Endothelial cell (in vitro differentiated cells): Measurements from ENCODE around the gene LAMTOR2. TPM values are rescaled to one million over a fixed set of nuclear protein-coding genes. Genes with fewer than 3 reads are reported as not detected.

Experiments
- DNase-seq: peaks from one replicate; pipeline ENCODE4 v3.0.0; 2021; ENCODE audit warnings: low spot score
- H3K27ac Mint-ChIP-seq: one replicate; pipeline ENCODE4 v1.8.0; 2021; ENCODE audit warnings: mixed read lengths, inconsistent platforms; ENCODE audit not compliant: unreplicated experiment
- H3K27me3 Mint-ChIP-seq: one replicate; pipeline ENCODE4 v1.8.0; 2021; ENCODE audit warnings: mild to moderate bottlenecking, moderate library complexity, mixed read lengths, inconsistent platforms; ENCODE audit not compliant: unreplicated experiment
- H3K36me3 Mint-ChIP-seq: one replicate; pipeline ENCODE4 v1.8.0; 2021; ENCODE audit warnings: mild to moderate bottlenecking, low read depth, mixed read lengths, inconsistent platforms; ENCODE audit not compliant: unreplicated experiment
- H3K4me1 Mint-ChIP-seq: one replicate; pipeline ENCODE4 v1.8.0; 2021; ENCODE audit warnings: mild to moderate bottlenecking, mixed read lengths, inconsistent platforms; ENCODE audit not compliant: unreplicated experiment
- H3K4me3 Mint-ChIP-seq: one replicate; pipeline ENCODE4 v1.8.0; 2021; ENCODE audit warnings: mild to moderate bottlenecking, mixed read lengths, inconsistent platforms; ENCODE audit not compliant: unreplicated experiment
- H3K9me3 Mint-ChIP-seq: one replicate; pipeline ENCODE4 v1.8.0; 2021; ENCODE audit warnings: mixed read lengths, inconsistent platforms; ENCODE audit not compliant: unreplicated experiment
- long read RNA-seq: library from polyadenylated mRNA; unstranded; transcript quantifications from one replicate; pipeline ENCODE4 v2.0.0, GENCODE V29; 2020; ENCODE audit not compliant: unreplicated experiment
- total RNA-seq: library from RNA; stranded (reverse); fragmentation: NEBNext Ultra II Directional; extraction: Animal tissue kit (Norgen Biotek cat#: 25700); gene quantifications from one replicate; pipeline ENCODE4 v1.2.1, GENCODE V29; 2021; ENCODE audit not compliant: unreplicated experiment
- TF ChIP-seq, protein P1 (sequence below): fragments of 200-600 bp; sonication (generic); IDR thresholded peaks from one replicate; pipeline ENCODE4 v1.5.0; 2021; ENCODE audit warnings: antibody characterized with exemption; ENCODE audit not compliant: unreplicated experiment

The LAMTOR2 gene
- 82.4 TPM for total RNA-seq
- long read RNA-seq, transcript LAMTOR2-203 (4 exons, 655 nt): major isoform, 71 of 74 reads
- long read RNA-seq, partial matches to known transcripts: 0 of 74 reads
- long read RNA-seq, other reads (novel, unspliced or antisense): 1 of 74 reads

- Mint-ChIP-seq H3K4me3 (peak within 1 kb of the TSS; percentile 98), H3K9me3 (no peaks in the 10 kb centered on the region), H3K4me1 (peaks cover 31% of the 10 kb centered on the region), H3K27me3 (peaks cover 16% of the 10 kb centered on the region), H3K27ac (peak within 1 kb of the TSS; percentile 95), H3K36me3 (peaks cover 19% of the 10 kb centered on the region)
- TF ChIP-seq, protein P1, sequence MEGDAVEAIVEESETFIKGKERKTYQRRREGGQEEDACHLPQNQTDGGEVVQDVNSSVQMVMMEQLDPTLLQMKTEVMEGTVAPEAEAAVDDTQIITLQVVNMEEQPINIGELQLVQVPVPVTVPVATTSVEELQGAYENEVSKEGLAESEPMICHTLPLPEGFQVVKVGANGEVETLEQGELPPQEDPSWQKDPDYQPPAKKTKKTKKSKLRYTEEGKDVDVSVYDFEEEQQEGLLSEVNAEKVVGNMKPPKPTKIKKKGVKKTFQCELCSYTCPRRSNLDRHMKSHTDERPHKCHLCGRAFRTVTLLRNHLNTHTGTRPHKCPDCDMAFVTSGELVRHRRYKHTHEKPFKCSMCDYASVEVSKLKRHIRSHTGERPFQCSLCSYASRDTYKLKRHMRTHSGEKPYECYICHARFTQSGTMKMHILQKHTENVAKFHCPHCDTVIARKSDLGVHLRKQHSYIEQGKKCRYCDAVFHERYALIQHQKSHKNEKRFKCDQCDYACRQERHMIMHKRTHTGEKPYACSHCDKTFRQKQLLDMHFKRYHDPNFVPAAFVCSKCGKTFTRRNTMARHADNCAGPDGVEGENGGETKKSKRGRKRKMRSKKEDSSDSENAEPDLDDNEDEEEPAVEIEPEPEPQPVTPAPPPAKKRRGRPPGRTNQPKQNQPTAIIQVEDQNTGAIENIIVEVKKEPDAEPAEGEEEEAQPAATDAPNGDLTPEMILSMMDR: no peak
- peak; percentile 98 for DNase-seq
These were observed at the start of gene LAMTOR2 for GRCh38 chr1:156054500-156055280. Gene LAMTOR2, plus strand, starts transcription at chr1:156054782. Its CDS starts 108 bp downstream, at chr1:156054890.

- Mint-ChIP-seq H3K4me1 (peaks cover 26% of the 10 kb centered on the region), H3K36me3 (peaks cover 11% of the 10 kb centered on the region), H3K27me3 (no peaks in the 10 kb centered on the region), H3K4me3 (no peak overlapping the region), H3K27ac (no peak overlapping the region), H3K9me3 (no peaks in the 10 kb centered on the region)
- TF ChIP-seq, protein P1: no peak
- no peak for DNase-seq
These were observed 49.6 kb upstream of the LAMTOR2 start for GRCh38 chr1:156004843-156005584.

DNA sequence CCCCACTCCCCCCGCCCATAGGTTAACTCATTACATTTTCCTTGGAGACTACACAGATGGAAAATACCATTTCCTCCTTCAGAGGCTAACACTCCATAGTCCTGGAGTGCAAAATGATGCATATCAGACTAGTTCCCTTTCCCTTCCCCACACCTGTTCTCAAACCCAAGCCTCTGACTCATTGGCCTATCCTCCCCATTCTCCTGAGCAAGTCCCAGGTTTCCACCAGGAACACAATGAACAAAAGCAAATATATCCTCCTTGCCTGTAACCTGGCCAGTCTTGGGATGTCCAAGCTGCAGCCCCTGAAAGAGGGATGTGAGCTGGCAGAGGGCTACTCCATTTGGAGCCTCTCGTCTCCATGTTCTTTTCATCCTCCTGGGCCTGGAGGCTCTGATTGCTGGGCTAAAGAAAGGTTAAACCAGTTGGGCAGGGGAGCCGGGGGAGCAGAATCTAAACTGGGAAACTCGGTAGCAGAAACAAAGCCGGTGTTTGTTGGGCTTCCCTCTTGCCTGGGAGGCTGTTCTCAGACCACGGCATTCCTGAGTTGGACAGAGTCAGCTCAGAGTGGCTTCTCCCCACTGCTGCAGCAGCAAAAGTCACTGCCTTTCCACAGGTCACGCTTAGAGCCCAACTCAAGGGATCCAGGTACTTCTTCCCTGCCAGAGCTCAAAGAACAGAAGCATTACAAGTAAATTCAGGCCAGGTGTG lies 47.8 kb upstream of the LAMTOR2 start:
- Mint-ChIP-seq H3K4me3 (no peak overlapping the region), H3K36me3 (peaks cover 25% of the 10 kb centered on the region), H3K9me3 (no peaks in the 10 kb centered on the region), H3K27me3 (peaks cover 1% of the 10 kb centered on the region), H3K27ac (no peak overlapping the region), H3K4me1 (peaks cover 35% of the 10 kb centered on the region)
- DNase-seq: no peak
- TF ChIP-seq, protein P1: no peak

- TF ChIP-seq, protein P1: no peak
- H3K27me3 Mint-ChIP-seq: peaks cover 3% of the 10 kb centered on the region
- H3K4me1 Mint-ChIP-seq: peaks cover 35% of the 10 kb centered on the region
- H3K9me3 Mint-ChIP-seq: no peaks in the 10 kb centered on the region
- peak overlapping the region; percentile 37 for H3K27ac Mint-ChIP-seq
- peaks cover 33% of the 10 kb centered on the region for H3K36me3 Mint-ChIP-seq
- no peak for DNase-seq
- H3K4me3 Mint-ChIP-seq: peak overlapping the region; percentile 47
These were observed 45.2 kb upstream of the LAMTOR2 start for GRCh38 chr1:156009404-156009803.
